ENCODE data around the gene OR1J1.

The OR1J1 gene

GRCh38 chr9:122446819-122447484 lies 30.8 kb downstream of the OR1J1 start:
- FAIRE-seq (no peak), DNase-seq (ENCODE audit: insufficient read length, low spot score) (no peak)

DNA sequence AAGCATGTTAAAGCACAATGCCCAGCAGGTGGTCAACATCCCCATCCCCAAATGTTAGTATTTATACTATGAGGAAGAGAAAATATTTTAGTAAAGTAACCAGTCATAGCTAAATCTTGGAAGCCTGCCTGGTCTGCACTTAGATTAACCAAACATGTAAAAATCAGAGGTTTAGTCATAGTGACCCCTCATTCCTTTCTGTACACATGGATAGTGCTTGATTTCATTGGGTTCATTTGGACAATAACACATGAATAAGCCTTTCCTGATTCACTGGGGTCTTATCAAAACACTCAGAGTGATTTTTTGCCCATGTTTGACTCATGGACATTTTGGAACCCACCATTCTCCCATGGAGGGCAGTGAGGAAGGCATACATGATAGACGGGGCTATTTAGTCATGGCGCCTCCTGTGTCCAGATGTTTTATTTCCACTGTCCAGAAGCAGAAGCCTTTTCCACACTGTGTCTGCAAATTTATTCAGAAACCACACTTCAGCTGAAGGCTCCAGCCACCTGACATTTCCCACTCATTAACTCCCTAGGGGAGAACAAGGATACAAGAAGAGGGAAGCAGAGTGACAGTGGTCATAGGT lies 32.5 kb downstream of the OR1J1 start:
- FAIRE-seq (no peak), DNase-seq (ENCODE audit: insufficient read length, low spot score) (no peak)

- DNase-seq (ENCODE audit: insufficient read length, low spot score) (no peak), FAIRE-seq (no peak)
Measured at GRCh38 chr9:122444041-122444733, 33.5 kb downstream of the OR1J1 start.

DNA sequence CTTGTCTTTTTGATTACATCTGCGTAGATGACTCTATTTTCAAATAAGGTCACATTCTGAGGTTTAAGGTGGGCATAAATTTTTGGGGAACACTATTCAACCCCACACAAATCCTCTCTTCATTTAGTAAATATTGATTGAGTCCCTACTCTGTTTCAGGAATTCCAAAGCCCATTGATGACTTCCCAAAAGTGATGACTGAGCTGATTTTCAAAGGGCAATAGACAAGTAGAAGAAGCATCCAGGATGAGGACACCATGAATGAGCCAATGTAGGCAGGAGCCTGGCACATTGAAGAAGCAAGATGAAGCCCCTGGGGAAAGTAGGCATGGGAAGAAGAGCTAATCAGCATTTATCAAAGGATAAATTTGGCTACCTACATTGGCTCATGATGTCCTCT lies 35.2 kb downstream of the OR1J1 start:
- FAIRE-seq: no peak

More for the DNA sequence above, 35.2 kb downstream of the OR1J1 start:
- DNase-seq (ENCODE audit: insufficient read length, low spot score): no peak

Measured in GM19239 (cell line).